HCEC 1CT (cell line): ENCODE data around the gene ADTRP.

ENCODE experiments used
- DNase-seq: peaks from one replicate; pipeline ENCODE4 v3.0.0-alpha.2; 2017

Gene ADTRP

GRCh38 chr6:11772109-11772825 is 6.3 kb downstream of the ADTRP start:
- DNase-seq = peak; percentile 96

DNA sequence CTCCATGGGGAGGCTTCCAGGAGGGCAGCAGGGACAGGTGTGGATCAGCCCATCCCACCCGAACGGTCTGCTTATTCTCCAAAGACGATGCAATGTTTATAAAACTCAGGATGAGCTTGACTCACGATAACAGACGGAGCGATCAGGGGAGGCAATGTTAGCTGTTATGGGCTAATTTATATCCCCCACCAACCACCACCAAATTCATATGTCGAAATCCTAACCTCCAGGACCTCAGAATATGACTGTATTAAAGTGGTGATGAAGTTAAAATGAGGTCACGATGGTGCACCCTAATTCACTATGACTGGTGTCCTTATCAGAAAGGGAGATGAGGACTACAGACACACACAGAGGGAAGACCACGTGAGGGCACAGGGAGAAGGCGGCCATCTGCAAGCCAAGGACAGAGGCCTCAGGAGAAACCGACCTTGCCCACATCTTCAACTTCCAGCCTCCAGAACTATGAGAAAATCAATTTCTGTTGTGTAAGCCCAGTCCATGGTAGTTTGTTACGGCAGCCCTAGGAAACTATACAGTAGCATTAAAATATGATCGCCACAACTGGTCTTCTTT is 7.0 kb downstream of the ADTRP start:
- DNase-seq = peak; percentile 95

DNA sequence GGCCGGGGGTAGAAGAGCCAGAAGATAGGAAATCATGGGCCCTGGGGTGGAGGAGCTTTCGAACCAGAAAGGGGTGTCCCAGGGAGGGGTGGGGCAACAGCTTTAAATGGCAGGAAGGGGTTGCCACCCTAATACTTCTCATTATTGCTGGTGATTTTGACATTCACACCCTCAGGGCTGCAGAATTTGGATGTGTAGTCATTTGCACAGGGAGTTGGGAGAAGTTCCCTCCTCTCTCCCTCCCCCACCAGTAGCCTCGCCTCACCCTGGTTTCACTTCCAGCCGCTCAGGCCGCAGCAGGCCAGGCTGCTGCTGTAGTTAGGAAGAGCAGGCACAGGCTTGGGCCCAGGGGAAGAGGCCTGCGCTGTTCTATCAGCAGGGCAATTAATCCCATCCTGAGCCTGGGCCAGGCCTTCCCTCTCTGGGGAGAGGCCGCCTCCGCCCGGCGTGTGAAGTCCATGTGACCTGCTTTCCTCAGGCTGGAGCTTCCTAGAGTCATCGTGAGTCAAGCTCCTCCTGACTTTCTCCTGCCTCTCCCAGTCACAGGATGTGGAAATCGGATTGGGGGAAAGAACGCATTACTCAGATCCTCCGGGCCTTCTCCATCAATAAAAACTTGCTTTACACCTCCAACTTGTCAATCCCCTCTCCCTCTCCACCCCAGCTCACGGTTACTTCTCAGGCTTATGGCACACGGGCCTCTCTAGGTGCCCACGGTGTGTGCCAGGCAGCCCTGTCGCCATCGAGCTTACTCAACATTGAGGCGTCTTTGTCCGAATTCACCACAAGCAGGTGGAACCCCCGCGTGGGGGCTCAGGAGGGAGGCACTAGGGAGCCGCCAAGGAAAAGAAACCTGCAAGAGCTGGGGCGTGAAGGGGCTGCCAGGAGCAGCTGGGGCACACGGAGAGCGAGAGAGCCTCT is 7.8 kb downstream of the ADTRP start:
- DNase-seq = peak; percentile 100

DNA sequence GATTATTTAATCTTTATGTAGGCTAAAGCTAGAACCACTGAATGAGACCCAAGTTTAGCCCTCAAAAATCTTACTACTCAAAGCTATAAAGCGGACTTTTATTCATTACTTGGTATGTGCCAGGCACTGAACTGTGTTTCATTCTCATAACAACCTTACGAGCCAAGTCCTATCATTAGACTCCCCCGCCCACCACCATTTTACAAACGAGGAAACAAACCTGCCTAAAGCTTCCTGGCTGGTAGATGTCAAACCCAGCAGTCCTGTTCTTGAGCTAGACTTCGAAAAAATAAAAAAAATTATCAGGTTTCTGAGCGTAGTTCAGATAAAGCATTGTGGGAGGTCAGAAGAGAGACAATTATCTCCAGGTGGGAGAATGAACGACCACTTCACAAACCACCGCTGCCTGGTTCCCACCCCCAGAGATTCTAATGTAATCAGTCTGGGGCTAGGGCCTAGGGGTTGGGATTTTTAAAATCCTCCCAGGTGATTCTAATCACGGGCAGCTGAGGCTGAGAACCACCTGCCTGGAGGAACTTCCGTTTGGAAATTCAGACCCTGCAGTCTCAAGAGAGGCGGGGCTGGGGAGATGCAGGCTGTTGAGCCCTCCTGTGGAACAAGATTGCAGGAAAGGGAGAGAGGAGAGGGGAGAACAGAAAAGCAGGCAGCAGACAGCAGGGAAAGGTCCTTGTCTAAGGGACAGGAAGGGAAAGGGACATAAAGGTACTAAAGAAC is 8.6 kb downstream of the ADTRP start:
- peak; percentile 9 for DNase-seq

DNA sequence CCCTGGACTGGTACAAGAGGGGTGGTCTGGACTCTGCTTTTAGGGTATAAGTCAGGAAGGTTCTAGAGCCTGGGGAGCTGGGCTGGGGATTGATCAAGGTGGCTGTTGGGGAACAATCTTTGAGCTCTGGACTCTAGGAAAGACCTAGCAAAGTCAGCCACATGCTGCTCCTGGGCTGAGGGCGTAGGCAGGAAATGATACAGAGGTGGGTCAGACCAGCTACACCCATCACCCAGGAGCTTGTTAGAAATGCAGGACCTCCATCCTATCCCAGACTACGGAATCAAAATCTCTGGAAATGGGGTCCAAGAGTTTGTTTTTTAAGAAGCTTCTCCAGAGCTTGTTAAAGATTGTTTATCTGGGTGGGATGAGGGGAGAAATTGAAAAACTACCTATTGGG is 9.4 kb downstream of the ADTRP start:
- peak; percentile 63 for DNase-seq

GRCh38 chr6:11767978-11768756 is 10.4 kb downstream of the ADTRP start:
- no peak for DNase-seq

DNA sequence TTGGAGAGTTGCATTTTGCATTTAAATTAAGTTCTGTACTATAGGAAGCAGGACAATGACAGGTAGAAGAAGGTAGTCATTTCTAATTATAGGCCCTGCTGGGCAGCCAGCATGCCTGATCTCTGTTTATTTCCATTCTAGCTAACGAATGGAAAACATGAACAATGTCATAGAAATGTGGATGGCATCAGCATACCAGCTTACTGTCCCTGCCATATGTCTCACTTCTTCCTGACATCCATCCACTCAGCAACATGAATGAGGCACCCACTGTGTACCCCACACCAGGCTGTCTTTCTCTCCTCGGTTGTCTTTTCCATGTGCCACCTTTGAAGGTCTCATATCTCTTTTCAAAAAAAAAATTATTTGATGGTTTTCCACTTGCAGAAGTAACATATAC is 11.1 kb downstream of the ADTRP start:
- no peak for DNase-seq

DNA sequence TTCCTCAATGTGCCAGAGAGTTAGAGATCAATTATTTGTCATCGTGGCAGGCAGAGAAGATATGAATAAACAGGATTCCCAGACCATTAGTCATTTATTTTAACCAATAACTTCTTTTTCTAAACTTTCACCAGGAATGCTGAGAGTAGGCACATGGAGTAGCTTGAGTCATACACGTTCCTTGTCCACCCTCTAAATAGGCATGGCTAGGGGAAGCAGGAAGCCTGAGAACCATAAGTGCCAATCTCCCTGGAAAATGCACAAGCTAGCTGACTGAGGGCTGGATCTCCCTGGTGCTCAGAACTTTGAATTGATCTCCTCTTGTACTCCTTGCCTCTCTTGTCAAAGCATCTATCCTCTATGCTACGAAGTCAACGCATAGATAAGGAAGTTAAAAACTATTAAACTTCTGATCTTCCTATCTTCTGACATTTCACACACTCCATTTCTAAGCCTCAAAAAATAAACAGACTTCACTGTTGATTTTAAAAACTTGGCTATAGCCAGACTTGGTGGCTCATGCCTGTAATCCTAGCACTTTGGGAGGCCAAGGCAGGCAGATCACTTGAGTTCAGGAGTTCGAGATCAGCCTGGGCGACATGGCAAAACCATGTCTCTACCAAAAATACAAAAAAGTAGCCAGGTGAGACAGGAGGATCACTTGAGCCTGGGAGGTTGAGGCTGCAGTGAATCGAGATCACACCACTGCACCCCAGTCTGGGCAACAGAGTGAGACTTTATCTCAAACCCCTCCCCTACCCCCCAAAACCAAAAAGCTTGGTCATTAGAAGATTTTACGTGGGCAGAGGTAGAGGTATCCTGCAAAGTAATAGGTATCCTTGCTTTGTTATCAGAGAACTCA is 11.8 kb downstream of the ADTRP start:
- peak; percentile 99 for DNase-seq

GRCh38 chr6:11766043-11766442 is 12.6 kb downstream of the ADTRP start:
- DNase-seq = no peak

DNA sequence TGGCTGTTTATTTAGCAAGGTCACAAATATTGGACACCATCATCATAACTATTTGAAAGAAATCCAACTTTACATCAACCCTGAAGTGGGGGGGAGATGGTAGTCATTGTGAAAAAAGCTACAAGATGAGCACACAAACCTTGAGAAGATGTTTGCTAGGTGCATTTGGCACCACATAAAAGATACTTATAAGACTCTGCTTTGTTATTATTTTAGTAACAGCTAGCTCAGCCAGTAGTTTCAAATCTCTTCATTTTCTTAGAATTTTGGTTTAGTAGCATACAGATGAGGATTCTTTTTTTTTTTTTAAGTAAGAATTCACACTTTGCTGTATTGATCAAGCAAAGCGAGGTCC is 14.4 kb downstream of the ADTRP start:
- no peak for DNase-seq

GRCh38 chr6:11763460-11764249 is 14.9 kb downstream of the ADTRP start:
- no peak for DNase-seq

DNA sequence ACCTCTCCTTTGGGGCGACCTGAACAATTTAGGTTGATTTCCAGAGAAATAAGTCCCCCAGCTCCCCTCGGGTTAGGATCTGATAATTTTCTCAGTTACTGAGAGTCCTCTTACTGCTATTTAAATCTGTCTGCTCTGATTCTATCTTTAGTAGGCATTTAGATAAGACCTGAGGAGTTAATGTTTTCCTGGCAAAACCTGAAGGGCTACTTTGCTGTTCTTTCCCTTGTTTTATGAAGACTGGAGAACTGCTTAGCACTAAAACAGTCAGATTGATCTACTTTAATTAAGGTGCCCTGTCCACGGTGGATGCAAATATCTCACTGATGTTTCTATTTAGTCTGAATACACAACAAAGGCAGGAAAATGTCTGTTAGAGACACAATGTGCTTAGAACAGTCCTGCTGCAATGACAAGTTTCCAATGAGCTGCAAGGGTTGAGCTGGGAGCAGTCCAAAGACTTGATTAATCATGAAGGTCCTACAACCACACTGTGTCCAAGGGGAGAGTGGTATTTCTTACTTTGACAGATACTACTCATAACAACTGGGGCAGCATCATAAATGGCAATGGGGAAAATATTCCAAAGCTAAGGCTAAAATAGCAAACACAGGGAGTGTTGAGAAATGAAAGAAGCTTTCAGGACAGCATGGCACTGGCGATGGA is 15.7 kb downstream of the ADTRP start:
- no peak for DNase-seq

DNA sequence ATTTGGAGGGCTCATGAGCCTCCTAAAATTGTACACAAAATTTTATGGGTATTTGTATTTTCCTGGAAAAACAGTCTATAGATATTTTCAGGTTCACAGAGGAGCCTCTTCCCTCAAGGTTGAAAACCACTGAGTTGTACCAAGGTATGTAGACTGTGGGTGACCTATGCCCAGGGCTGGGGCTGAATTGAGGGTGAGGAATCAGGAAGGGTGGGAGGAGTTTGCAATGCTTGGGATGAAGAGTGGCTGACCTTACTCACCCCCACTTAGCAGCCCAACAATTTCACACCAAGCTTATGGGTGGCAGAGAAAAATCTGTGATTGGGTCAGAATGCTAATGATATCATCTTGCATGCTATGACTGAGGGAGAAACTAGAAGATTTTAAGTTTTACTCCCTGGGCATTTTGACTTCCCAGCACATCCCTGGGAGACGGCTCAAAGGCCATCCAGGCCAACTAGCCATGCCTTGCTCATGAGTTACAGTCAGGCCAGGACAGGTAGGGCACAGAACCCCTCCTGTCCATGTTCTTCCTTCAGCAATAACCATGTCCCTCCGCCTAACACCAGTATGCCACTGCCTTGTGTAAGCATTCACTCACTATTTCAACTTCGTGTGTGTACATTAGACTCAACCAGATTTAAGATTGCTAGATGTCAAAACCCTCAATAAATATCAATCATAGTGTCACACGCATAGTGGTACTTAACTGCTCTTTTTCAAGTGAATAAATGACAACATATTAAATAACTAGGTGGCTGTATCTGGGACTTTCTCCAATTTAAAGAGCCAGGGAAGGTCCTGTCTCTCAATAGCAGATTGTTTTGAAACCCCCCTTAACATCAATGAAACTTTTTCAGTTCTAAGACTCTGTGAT is 16.6 kb downstream of the ADTRP start:
- DNase-seq = no peak

- no peak for DNase-seq
Measured at GRCh38 chr6:11760015-11760473, 18.6 kb downstream of the ADTRP start.

DNA sequence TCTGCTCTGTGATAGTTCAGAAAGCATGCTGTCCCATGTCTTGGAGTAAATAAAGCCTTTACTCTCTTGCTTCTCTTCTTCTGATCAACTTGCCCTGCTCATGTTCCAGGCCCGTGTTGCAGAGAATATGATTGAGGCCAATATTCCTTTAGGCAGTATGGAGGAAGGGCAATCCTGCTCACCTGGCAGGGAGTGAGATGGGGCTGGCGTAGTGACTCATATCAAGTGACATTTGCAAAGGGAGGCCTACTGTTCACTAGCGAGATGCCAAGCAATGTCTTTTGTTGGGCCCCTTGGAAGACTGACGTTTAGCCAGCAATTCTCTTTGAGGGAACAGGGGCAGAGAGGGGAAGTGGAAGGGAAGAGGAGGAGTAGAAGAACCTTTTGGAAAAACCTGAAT is 19.7 kb downstream of the ADTRP start:
- DNase-seq = no peak

DNA sequence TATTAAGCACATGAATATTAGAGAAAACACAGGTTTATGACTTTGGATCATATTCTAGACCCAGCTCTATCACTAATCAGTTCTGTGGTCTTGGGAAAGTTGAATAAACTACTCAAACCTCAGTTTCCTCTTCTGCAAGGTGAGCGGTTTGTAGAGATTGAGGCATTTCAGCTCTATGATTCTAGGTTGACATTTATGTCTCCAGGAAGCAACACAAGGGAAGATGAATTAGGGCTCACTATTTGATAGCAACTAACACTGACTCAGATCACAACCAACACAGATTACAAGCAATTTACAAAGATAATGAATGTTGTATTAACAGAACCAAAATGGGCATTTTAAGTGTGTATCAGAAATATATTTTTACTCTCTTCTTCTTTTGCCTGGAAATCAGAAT is 21.9 kb downstream of the ADTRP start:
- DNase-seq = no peak

DNA sequence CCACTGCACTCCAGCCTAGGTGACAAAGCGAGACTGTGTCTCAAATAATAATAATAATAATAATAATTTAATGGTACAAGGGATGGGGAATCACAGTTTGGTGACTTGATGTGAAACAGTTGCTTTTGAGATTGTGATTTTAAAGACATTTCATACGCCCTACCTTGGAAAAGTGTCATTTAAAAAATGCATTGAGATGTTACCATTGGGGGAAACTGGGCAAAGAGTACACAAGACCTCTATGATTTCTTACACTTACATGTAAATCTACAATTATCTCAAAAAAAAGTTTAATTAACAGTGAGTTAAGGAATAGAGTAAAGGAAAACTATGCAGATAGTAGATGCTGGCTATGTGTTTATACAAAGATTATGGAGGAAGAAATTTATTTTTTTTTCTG is 22.3 kb downstream of the ADTRP start:
- DNase-seq = no peak

DNA sequence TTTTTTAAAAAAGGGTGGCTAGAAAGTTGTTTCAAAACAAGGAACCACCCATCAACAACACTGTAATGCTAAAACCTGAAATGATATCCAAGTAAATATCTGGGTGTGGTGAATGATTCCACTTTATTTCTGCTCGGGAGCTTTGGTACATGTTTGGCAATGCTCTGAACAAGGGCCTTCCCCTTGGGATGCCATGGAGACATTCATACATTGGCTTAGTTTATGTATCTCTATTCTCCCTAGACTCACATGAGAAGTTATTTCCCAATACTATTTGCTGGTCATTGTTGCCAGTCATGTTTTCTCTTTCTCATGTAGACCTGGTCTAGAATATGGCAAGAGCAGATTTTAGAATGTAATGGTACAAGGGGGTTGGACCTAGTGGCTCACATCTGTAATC is 22.9 kb downstream of the ADTRP start:
- DNase-seq = no peak
